ENCODE data around the gene NRXN2.

NRXN2 gene

DNA sequence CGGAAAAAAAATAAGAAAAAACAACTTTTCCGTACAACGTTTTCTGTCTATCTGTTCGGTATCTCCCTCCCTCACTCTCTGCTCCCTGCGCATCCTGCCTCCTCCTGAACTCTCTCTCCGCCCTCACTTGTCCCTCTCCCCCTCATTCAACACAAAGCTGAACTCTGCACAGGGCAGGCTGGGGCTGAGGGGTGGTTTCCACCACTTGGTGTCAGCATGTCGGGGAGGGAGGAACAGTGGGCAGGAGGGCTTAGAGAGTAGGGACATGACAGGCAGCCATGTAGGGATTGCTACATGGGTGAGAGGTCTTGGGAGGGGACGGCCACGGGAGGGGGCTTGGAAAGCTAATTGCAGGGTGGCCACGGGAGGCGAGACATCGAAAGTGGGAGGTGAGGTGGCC lies 114.4 kb downstream of the NRXN2 start:
- Histone ChIP-seq H4K20me1 (no peaks in the 10 kb centered on the region), H3K4me2 (peak overlapping the region; percentile 86), H3K4me3 (peak overlapping the region; percentile 50), H3K36me3 (no peaks in the 10 kb centered on the region), H3K9ac (peak overlapping the region; percentile 79), H3K9me3 (no peaks in the 10 kb centered on the region), H3K27ac (peak overlapping the region; percentile 97), H3K27me3 (no peaks in the 10 kb centered on the region), H3K4me1 (peaks cover 90% of the 10 kb centered on the region)
- no peak for TF ChIP-seq Cebpa-rat (IDR thresholded peaks at IDR 0.05)

- H3K27me3 ChIP-seq = no peaks in the 10 kb centered on the region
- no peaks in the 10 kb centered on the region for H3K9me3 ChIP-seq
- H4K20me1 ChIP-seq = no peaks in the 10 kb centered on the region
- H3K4me3 ChIP-seq = peak overlapping the region; percentile 50
- peak overlapping the region; percentile 86 for H3K4me2 ChIP-seq
- peak overlapping the region; percentile 79 for H3K9ac ChIP-seq
- no peak for TF ChIP-seq Cebpa-rat (IDR thresholded peaks at IDR 0.05)
- no peaks in the 10 kb centered on the region for H3K36me3 ChIP-seq
- peaks cover 84% of the 10 kb centered on the region for H3K4me1 ChIP-seq
- H3K27ac ChIP-seq = peak overlapping the region; percentile 97
Observed at GRCh38 chr11:64608046-64608445, 115.0 kb downstream of the NRXN2 start.

- Histone ChIP-seq H3K9me3 (no peaks in the 10 kb centered on the region), H3K4me3 (peak overlapping the region; percentile 50), H3K36me3 (no peaks in the 10 kb centered on the region), H3K4me1 (peaks cover 78% of the 10 kb centered on the region), H4K20me1 (no peaks in the 10 kb centered on the region), H3K9ac (peak overlapping the region; percentile 79), H3K27ac (peak overlapping the region; percentile 97), H3K27me3 (no peaks in the 10 kb centered on the region), H3K4me2 (peak overlapping the region; percentile 86)
- no peak for TF ChIP-seq Cebpa-rat (IDR thresholded peaks at IDR 0.05)
Observed at GRCh38 chr11:64607381-64607985, 115.5 kb downstream of the NRXN2 start.

DNA sequence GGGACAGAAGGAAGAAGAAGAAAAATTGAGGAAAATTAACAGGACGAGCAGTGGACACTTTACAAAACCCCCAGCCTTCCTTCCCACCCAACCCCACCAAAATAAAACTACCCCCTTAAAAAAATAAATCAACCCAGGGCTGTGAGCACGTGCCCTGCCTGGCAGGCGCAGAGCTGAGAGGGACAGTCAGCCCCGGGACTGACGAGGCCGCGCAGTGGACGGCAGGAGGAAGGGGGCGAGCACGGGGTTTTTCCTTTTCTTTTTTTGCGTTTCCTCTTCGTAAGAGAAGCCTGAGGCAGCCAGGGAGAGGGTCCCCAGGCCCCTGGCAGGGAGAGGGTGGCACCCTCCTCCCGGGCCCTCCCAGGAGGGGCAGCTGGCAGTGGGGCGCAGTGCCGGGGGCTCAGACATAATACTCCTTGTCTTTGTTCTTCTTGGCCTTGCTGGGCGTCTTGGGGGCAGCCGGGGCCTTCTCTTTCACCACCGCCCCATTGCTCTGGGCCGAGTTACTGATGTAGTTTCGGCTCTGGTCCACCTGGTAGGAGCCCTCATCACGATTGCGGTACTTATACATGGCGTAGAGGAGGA lies 116.1 kb downstream of the NRXN2 start:
- no peaks in the 10 kb centered on the region for H3K9me3 ChIP-seq
- H3K27me3 ChIP-seq = no peaks in the 10 kb centered on the region
- peaks cover 77% of the 10 kb centered on the region for H3K4me1 ChIP-seq
- H3K36me3 ChIP-seq = no peaks in the 10 kb centered on the region
- peak overlapping the region; percentile 86 for H3K4me2 ChIP-seq
- peak overlapping the region; percentile 79 for H3K9ac ChIP-seq
- no peak for TF ChIP-seq Cebpa-rat (IDR thresholded peaks at IDR 0.05)
- H3K4me3 ChIP-seq = peak overlapping the region; percentile 50
- no peaks in the 10 kb centered on the region for H4K20me1 ChIP-seq
- H3K27ac ChIP-seq = peak overlapping the region; percentile 97

DNA sequence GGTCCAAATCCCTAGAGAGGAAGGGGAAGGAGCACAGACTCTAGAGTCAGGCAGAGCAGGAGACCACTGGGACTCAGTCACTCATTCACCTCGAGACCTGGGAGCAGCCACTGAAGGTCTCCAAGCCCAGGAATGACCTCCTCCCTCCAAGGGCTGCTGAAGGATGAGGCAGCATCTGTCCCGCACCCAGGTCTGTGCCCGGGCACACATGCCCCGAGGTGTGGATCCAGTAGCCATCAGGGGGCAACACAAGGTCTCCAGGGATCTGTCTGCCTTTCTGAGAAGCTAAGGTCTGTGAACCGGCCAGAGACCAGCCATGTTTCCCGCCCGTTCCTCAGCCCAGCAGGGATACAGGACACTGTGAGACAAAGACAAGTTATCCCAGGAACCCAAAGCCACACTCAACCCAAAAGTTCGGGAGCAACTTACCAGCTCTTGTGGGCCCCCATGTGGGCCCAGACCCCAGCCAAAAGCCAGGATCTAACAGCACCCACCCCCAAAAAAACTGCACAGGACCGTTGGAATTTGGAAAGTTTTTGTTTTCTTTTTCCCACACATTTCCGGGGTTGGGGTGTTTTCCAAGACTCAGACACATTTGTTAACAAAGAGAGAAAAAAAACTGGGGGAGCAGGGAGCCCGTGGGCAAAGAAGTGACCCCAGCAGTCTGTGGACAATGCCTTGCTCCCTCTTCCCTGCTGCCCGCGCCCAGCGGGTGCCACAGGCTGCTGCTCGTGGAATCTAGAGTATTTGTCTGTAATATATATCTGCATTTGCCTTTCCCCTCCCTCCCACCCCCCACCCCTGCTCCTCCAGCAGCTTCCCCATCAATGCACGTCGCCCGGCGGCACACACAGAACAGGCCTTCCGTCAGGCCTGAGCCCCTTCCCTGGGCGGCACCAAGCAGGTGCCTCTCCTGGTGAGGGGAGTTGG lies 117.1 kb downstream of the NRXN2 start:
- H3K36me3 ChIP-seq = no peaks in the 10 kb centered on the region
- no peaks in the 10 kb centered on the region for H4K20me1 ChIP-seq
- no peaks in the 10 kb centered on the region for H3K27me3 ChIP-seq
- no peaks in the 10 kb centered on the region for H3K9me3 ChIP-seq
- H3K9ac ChIP-seq = no peak overlapping the region
- no peak for TF ChIP-seq Cebpa-rat (IDR thresholded peaks at IDR 0.05)
- H3K4me2 ChIP-seq = peak overlapping the region; percentile 51
- H3K27ac ChIP-seq = peak overlapping the region; percentile 66
- no peak overlapping the region for H3K4me3 ChIP-seq
- H3K4me1 ChIP-seq = peaks cover 73% of the 10 kb centered on the region

- H3K4me1 ChIP-seq = peaks cover 65% of the 10 kb centered on the region
- H3K4me3 ChIP-seq = no peak overlapping the region
- no peaks in the 10 kb centered on the region for H3K36me3 ChIP-seq
- H3K27ac ChIP-seq = peak overlapping the region; percentile 66; the same call in 1 of the 2 replicates
- peak overlapping the region; percentile 51 for H3K4me2 ChIP-seq
- H3K9ac ChIP-seq = no peak overlapping the region
- no peaks in the 10 kb centered on the region for H3K9me3 ChIP-seq
- H3K27me3 ChIP-seq = no peaks in the 10 kb centered on the region
- H4K20me1 ChIP-seq = no peaks in the 10 kb centered on the region
- no peak for TF ChIP-seq Cebpa-rat (IDR thresholded peaks at IDR 0.05)
Observed at GRCh38 chr11:64605244-64605560, 117.8 kb downstream of the NRXN2 start.

DNA sequence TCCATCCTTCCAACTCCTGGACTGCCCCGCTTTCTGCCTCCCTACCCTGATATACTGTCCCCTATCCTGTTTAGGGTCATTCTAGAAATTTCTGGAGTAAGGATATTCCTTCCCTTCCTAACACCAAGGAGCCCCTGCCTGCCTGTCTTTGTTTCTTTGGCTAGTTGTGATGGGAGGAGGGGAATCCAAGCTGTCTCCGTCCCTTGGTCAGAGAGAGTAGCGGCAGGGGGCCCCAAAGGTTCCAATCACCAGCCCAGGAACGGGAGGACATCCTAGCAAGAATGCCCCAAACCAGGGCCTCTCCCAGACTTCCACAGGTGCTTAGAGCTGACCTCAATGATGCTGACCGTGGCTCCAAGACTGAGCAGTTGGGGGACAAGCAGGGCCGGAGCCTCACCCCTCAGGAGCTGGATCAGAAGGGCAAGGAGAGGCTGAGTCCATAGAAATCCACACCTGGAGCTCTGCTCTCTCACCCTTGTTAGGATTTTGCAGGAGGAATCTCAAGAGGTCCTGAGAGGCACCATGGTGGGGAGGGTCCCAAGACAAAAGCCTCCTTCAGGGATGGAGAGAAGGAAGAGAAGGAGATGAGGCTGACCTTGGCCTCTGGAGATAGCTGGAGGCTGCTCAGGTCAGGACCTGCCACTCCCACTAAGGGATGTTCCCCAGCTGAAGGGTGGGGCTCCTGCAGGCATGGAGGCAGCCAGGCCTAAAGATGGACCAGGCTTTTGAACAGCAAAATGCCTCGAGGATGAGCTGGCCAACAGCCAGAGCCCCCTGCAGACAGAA lies 118.3 kb downstream of the NRXN2 start:
- Histone ChIP-seq H3K4me3 (no peak overlapping the region), H3K9ac (no peak overlapping the region), H3K4me2 (peak overlapping the region; percentile 51), H3K9me3 (no peaks in the 10 kb centered on the region), H4K20me1 (no peaks in the 10 kb centered on the region), H3K4me1 (peaks cover 60% of the 10 kb centered on the region), H3K27me3 (no peaks in the 10 kb centered on the region), H3K36me3 (no peaks in the 10 kb centered on the region), H3K27ac (no peak overlapping the region)
- TF ChIP-seq Cebpa-rat (IDR thresholded peaks at IDR 0.05) = no peak

- Histone ChIP-seq H4K20me1 (no peaks in the 10 kb centered on the region), H3K9me3 (no peaks in the 10 kb centered on the region), H3K4me2 (no peak overlapping the region), H3K36me3 (no peaks in the 10 kb centered on the region), H3K4me3 (no peak overlapping the region), H3K9ac (no peak overlapping the region), H3K27me3 (no peaks in the 10 kb centered on the region), H3K27ac (no peak overlapping the region), H3K4me1 (peaks cover 49% of the 10 kb centered on the region)
- TF ChIP-seq Cebpa-rat (IDR thresholded peaks at IDR 0.05) = no peak
Observed at GRCh38 chr11:64603411-64604110, 119.4 kb downstream of the NRXN2 start.

- Histone ChIP-seq H3K4me1 (peaks cover 39% of the 10 kb centered on the region), H3K4me2 (no peak overlapping the region), H3K9me3 (no peaks in the 10 kb centered on the region), H3K4me3 (no peak overlapping the region), H3K27ac (no peak overlapping the region), H3K9ac (no peak overlapping the region), H3K27me3 (no peaks in the 10 kb centered on the region), H3K36me3 (no peaks in the 10 kb centered on the region), H4K20me1 (no peaks in the 10 kb centered on the region)
- no peak for TF ChIP-seq Cebpa-rat (IDR thresholded peaks at IDR 0.05)
Observed at GRCh38 chr11:64602466-64603070, 120.4 kb downstream of the NRXN2 start.
